PC-9 (cell line): Measurements from ENCODE around the gene SLC19A3.

ENCODE experiments used
- CTCF ChIP-seq: fragments of 200-600 bp; sonication (generic); conservative IDR thresholded peaks from 2 replicates; pipeline ENCODE4 v1.6.1; 2017; ENCODE audit warnings: mixed run types, antibody characterized with exemption, mild to moderate bottlenecking, moderate library complexity
- EZH2 ChIP-seq: fragments of 200-600 bp; sonication (generic); IDR thresholded peaks from 2 replicates; pipeline ENCODE4 v1.8.0; 2017; ENCODE audit warnings: antibody characterized with exemption, low read depth

GRCh38 chr2:227707390-227707789, 10.4 kb downstream of the SLC19A3 start:
- TF ChIP-seq CTCF (no peak), EZH2 (no peak)
